Midbrain (tissue), 1 donor: ENCODE measurements around the gene DLEC1.

ENCODE experiments used
- DNase-seq: peaks from one replicate; lab custom pipeline; 2025; lab: John Stamatoyannopoulos, UW

DLEC1 gene

GRCh38 chr3:38108649-38109579, 69.9 kb downstream of the DLEC1 start:
- DNase-seq: no peak

GRCh38 chr3:38109580-38110313, 70.7 kb downstream of the DLEC1 start:
- DNase-seq: no peak

GRCh38 chr3:38110314-38111050, 71.5 kb downstream of the DLEC1 start:
- no peak for DNase-seq

GRCh38 chr3:38111201-38111600, 72.2 kb downstream of the DLEC1 start:
- peak; percentile 46 for DNase-seq

- DNase-seq: no peak
Measured at GRCh38 chr3:38111696-38112377, 72.8 kb downstream of the DLEC1 start.

- no peak for DNase-seq
Measured at GRCh38 chr3:38112378-38112761, 73.4 kb downstream of the DLEC1 start.

GRCh38 chr3:38114052-38114874, 75.3 kb downstream of the DLEC1 start:
- no peak for DNase-seq

- DNase-seq: no peak
Measured at GRCh38 chr3:38114875-38115644, 76.1 kb downstream of the DLEC1 start.

GRCh38 chr3:38115645-38116427, 76.8 kb downstream of the DLEC1 start:
- DNase-seq: no peak

GRCh38 chr3:38116471-38117162, 77.6 kb downstream of the DLEC1 start:
- no peak for DNase-seq

- no peak for DNase-seq
Measured at GRCh38 chr3:38117163-38117716, 78.2 kb downstream of the DLEC1 start.

GRCh38 chr3:38117748-38118420, 78.9 kb downstream of the DLEC1 start:
- DNase-seq: peak; percentile 20

GRCh38 chr3:38118421-38119247, 79.6 kb downstream of the DLEC1 start:
- peak; percentile 18 for DNase-seq

- DNase-seq: no peak
Measured at GRCh38 chr3:38119248-38119544, 80.2 kb downstream of the DLEC1 start.

- DNase-seq: no peak
Measured at GRCh38 chr3:38119821-38120692, 81.0 kb downstream of the DLEC1 start.
